Colon (tissue), 2 donors: ENCODE measurements around the gene PSMB8.
A peak's percentile ranks its signal among the peaks of the same experiment; 100 is the strongest.
"Not testable (repeated sequence)": the region's sequence is repeated elsewhere in the genome, so short reads cannot be mapped to it uniquely, and the experiment has no call there.

Experiments
- FAIRE-seq: peaks from 2 replicates; lab custom pipeline; 2012; peaks lifted over from hg19 to GRCh38; lab: Jason Lieb, UNC
- donor health status: control.
- donor health status: control.

The PSMB8 gene

GRCh38 chr6:32843979-32844838 is at the start of gene PSMB8:
Gene PSMB8, minus strand, starts transcription at chr6:32844047. Its CDS starts 51 bp downstream, at chr6:32843996.
- no peak for FAIRE-seq

- no peak for FAIRE-seq
Measured at GRCh38 chr6:32890831-32891230, 47.0 kb upstream of the PSMB8 start.

- no peak for FAIRE-seq
Measured at GRCh38 chr6:32889533-32889932, 45.7 kb upstream of the PSMB8 start.

GRCh38 chr6:32888576-32888975 is 44.7 kb upstream of the PSMB8 start:
- no peak for FAIRE-seq

- no peak for FAIRE-seq
Measured at GRCh38 chr6:32887616-32888015, 43.8 kb upstream of the PSMB8 start.

- FAIRE-seq = no peak
Measured at GRCh38 chr6:32886681-32887383, 43.0 kb upstream of the PSMB8 start.

- FAIRE-seq = no peak
Measured at GRCh38 chr6:32885698-32886286, 41.9 kb upstream of the PSMB8 start.

GRCh38 chr6:32883789-32884188 is 39.9 kb upstream of the PSMB8 start:
- FAIRE-seq = no peak

- no peak for FAIRE-seq
Measured at GRCh38 chr6:32882879-32883250, 39.0 kb upstream of the PSMB8 start.

- FAIRE-seq = not testable (repeated sequence)
Measured at GRCh38 chr6:32880962-32881361, 37.1 kb upstream of the PSMB8 start.

GRCh38 chr6:32879691-32880090 is 35.8 kb upstream of the PSMB8 start:
- FAIRE-seq = no peak

GRCh38 chr6:32876603-32877002 is 32.8 kb upstream of the PSMB8 start:
- no peak for FAIRE-seq

GRCh38 chr6:32873947-32874346 is 30.1 kb upstream of the PSMB8 start:
- not testable (repeated sequence) for FAIRE-seq

- FAIRE-seq = peak; percentile 73
Measured at GRCh38 chr6:32868257-32868788, 24.5 kb upstream of the PSMB8 start.

GRCh38 chr6:32867554-32868256 is 23.9 kb upstream of the PSMB8 start:
- FAIRE-seq = no peak

- no peak for FAIRE-seq
Measured at GRCh38 chr6:32867022-32867477, 23.2 kb upstream of the PSMB8 start.

GRCh38 chr6:32865724-32866443 is 22.0 kb upstream of the PSMB8 start:
- no peak for FAIRE-seq

- no peak for FAIRE-seq
Measured at GRCh38 chr6:32862725-32863124, 18.9 kb upstream of the PSMB8 start.

- no peak for FAIRE-seq
Measured at GRCh38 chr6:32860674-32861073, 16.8 kb upstream of the PSMB8 start.

- FAIRE-seq = no peak
Measured at GRCh38 chr6:32858194-32858593, 14.3 kb upstream of the PSMB8 start.

- FAIRE-seq = no peak
Measured at GRCh38 chr6:32857156-32857891, 13.5 kb upstream of the PSMB8 start.
